Muscle of leg (tissue), 11 donors: ENCODE measurements around the gene UCN3. TPM values are rescaled to one million over a fixed set of nuclear protein-coding genes. Genes with fewer than 3 reads are reported as not detected.
"Not testable (repeated sequence)": the region's sequence is repeated elsewhere in the genome, so short reads cannot be mapped to it uniquely, and the experiment has no call there.

Experiments
- DNase-seq: peaks from one replicate; pipeline ENCODE4 v3.0.0; 2013
- H3K27ac ChIP-seq: one replicate; pipeline ENCODE4 v1.5.1; 2013; ENCODE audit warnings: mild to moderate bottlenecking, low read length, control low read depth
- H3K27me3 ChIP-seq: one replicate; pipeline ENCODE4 v1.6.1; 2013; ENCODE audit warnings: low read length; ENCODE audit not compliant: control insufficient read depth, insufficient read depth
- H3K36me3 ChIP-seq: one replicate; pipeline ENCODE4 v1.6.1; 2013; ENCODE audit warnings: low read length; ENCODE audit not compliant: control insufficient read depth, insufficient read depth
- H3K4me1 ChIP-seq: one replicate; pipeline ENCODE4 v1.6.1; 2013; ENCODE audit warnings: low read length; ENCODE audit not compliant: control insufficient read depth, insufficient read depth
- H3K4me3 ChIP-seq: one replicate; pipeline ENCODE4 v1.5.1; 2013; ENCODE audit warnings: low read length, control low read depth
- H3K9me3 ChIP-seq: replicated peaks from 2 replicates; pipeline ENCODE4 v1.6.1; 2013; ENCODE audit warnings: low read depth, low read length; ENCODE audit not compliant: control insufficient read depth
- WGBS: methylation state at CpG from one replicate; pipeline ENCODE4 v1.1.5; 2013; ENCODE audit warnings: missing lambda C conversion rate; ENCODE audit not compliant: insufficient coverage; 5-methylcytosine and 5-hydroxymethylcytosine counted together
- polyA plus RNA-seq, 8 donors: library from polyadenylated mRNA; unstranded; fragments of 120-200 nt; gene quantifications; one replicate each; pipeline versions ENCODE4 v1.2.1 to v1.2.3, GENCODE V29; 2013; ENCODE audit warnings: inconsistent platforms in 1 of 8, low replicate concordance in 1 of 8; ENCODE audit not compliant: insufficient read length in 8 of 8, insufficient read depth in 1 of 8
- total RNA-seq: library from RNA; stranded (reverse); fragments of 120-200 nt; gene quantifications from one replicate; pipeline ENCODE4 v1.2.4, GENCODE V29; 2013

Gene UCN3
- total and polyA plus RNA-seq, 9 donors, result 0.12 to 0.27 TPM; not detected in 7

- Histone ChIP-seq H3K4me1 (peaks cover 15% of the 10 kb centered on the region), H3K4me3 (no peak overlapping the region), H3K36me3 (no peaks in the 10 kb centered on the region), H3K27ac (no peak overlapping the region), H3K9me3 (no peaks in the 10 kb centered on the region), H3K27me3 (peaks cover 12% of the 10 kb centered on the region)
- no peak for DNase-seq
Observed at GRCh38 chr10:5362873-5363272, 1.9 kb upstream of the UCN3 start.

- Histone ChIP-seq H3K27me3 (peaks cover 12% of the 10 kb centered on the region), H3K4me3 (no peak overlapping the region)
Observed at GRCh38 chr10:5364374-5364773, 392 bp upstream of the UCN3 start.

GRCh38 chr10:5365928-5366327, 1.2 kb downstream of the UCN3 start:
- Histone ChIP-seq H3K27ac (no peak overlapping the region), H3K36me3 (no peaks in the 10 kb centered on the region), H3K4me3 (no peak overlapping the region), H3K4me1 (peaks cover 10% of the 10 kb centered on the region), H3K9me3 (no peaks in the 10 kb centered on the region), H3K27me3 (peaks cover 12% of the 10 kb centered on the region)
- DNase-seq, result no peak
- WGBS, result 0% methylated on average over 1 of the region's 5 CpGs

More at GRCh38 chr10:5364374-5364773, 392 bp upstream of the UCN3 start:
- H3K27ac ChIP-seq, result no peak overlapping the region
- WGBS, result 83% methylated on average over 5 of the region's 11 CpGs
- no peak for DNase-seq
- no peaks in the 10 kb centered on the region for H3K36me3 ChIP-seq
- no peaks in the 10 kb centered on the region for H3K9me3 ChIP-seq
- H3K4me1 ChIP-seq, result peaks cover 10% of the 10 kb centered on the region

- WGBS, result 78% methylated on average over 2 of the region's 16 CpGs
- no peak overlapping the region for H3K4me3 ChIP-seq
- no peak for DNase-seq
Observed at GRCh38 chr10:5369362-5370158, 4.8 kb downstream of the UCN3 start.

GRCh38 chr10:5370493-5371352, 6.0 kb downstream of the UCN3 start:
- Histone ChIP-seq H3K4me1 (no peaks in the 10 kb centered on the region), H3K27ac (no peak overlapping the region), H3K36me3 (no peaks in the 10 kb centered on the region), H3K27me3 (no peaks in the 10 kb centered on the region), H3K4me3 (no peak overlapping the region), H3K9me3 (no peaks in the 10 kb centered on the region)
- 82% methylated on average over 27 of the region's 28 CpGs for WGBS
- no peak for DNase-seq

More at GRCh38 chr10:5369362-5370158, 4.8 kb downstream of the UCN3 start:
- Histone ChIP-seq H3K9me3 (no peaks in the 10 kb centered on the region), H3K36me3 (no peaks in the 10 kb centered on the region), H3K27me3 (peaks cover 8% of the 10 kb centered on the region), H3K4me1 (peaks cover 6% of the 10 kb centered on the region), H3K27ac (no peak overlapping the region)

- H3K36me3 ChIP-seq, result no peaks in the 10 kb centered on the region
- no peak overlapping the region for H3K27ac ChIP-seq
- H3K4me1 ChIP-seq, result no peaks in the 10 kb centered on the region
- no peak overlapping the region for H3K4me3 ChIP-seq
- 40% methylated on average over 1 of the region's 4 CpGs for WGBS
- no peaks in the 10 kb centered on the region for H3K9me3 ChIP-seq
- H3K27me3 ChIP-seq, result no peaks in the 10 kb centered on the region
- DNase-seq, result no peak
Observed at GRCh38 chr10:5373307-5373706, 8.5 kb downstream of the UCN3 start.

GRCh38 chr10:5373891-5374611, 9.3 kb downstream of the UCN3 start:
- H3K36me3 ChIP-seq, result no peaks in the 10 kb centered on the region
- no peak overlapping the region for H3K4me3 ChIP-seq
- H3K9me3 ChIP-seq, result no peaks in the 10 kb centered on the region
- H3K27ac ChIP-seq, result no peak overlapping the region
- WGBS, result 76% methylated on average over 10 of the region's 22 CpGs
- no peak for DNase-seq
- no peaks in the 10 kb centered on the region for H3K27me3 ChIP-seq
- H3K4me1 ChIP-seq, result no peaks in the 10 kb centered on the region

GRCh38 chr10:5376450-5376849, 11.7 kb downstream of the UCN3 start:
- Histone ChIP-seq H3K4me3 (no peak overlapping the region), H3K9me3 (no peaks in the 10 kb centered on the region), H3K36me3 (no peaks in the 10 kb centered on the region), H3K27ac (no peak overlapping the region), H3K27me3 (no peaks in the 10 kb centered on the region), H3K4me1 (no peaks in the 10 kb centered on the region)
- DNase-seq, result peak; percentile 32
- 38% methylated on average over 2 of the region's 4 CpGs for WGBS

- not testable (repeated sequence) for H3K36me3 ChIP-seq, H3K27me3 ChIP-seq, H3K4me1 ChIP-seq, H3K27ac ChIP-seq, DNase-seq, H3K4me3 ChIP-seq, H3K9me3 ChIP-seq
- WGBS, result no CpG with 5 or more reads among the region's 5 CpGs
Observed at GRCh38 chr10:5379202-5379601, 14.4 kb downstream of the UCN3 start.

GRCh38 chr10:5380395-5380794, 15.6 kb downstream of the UCN3 start:
- not testable (repeated sequence) for H3K4me1 ChIP-seq, H3K36me3 ChIP-seq, DNase-seq, H3K27ac ChIP-seq, H3K4me3 ChIP-seq, H3K9me3 ChIP-seq, H3K27me3 ChIP-seq
- WGBS, result 93% methylated on average over 12 of the region's 12 CpGs
